H9 (cell line): Measurements from ENCODE around the gene CHRNB4. TPM values are rescaled to one million over a fixed set of nuclear protein-coding genes. Genes with fewer than 3 reads are reported as not detected.

Experiments
- DNase-seq: peaks from one replicate; pipeline ENCODE4 v3.0.0-alpha.2; 2017
- H2AFZ ChIP-seq: one replicate; pipeline ENCODE4 v1.6.1; 2013; ENCODE audit warnings: mild to moderate bottlenecking, low read length, control low read depth, moderate library complexity
- H2AK5ac ChIP-seq: 2 replicates; pipeline ENCODE4 v1.6.1; 2013; ENCODE audit warnings: low read length, control low read depth, mixed read lengths; ENCODE audit not compliant: insufficient read length
- H2BK120ac ChIP-seq: one replicate; pipeline ENCODE4 v1.6.1; 2013; ENCODE audit warnings: low read depth, mild to moderate bottlenecking, low read length, control low read depth, inconsistent platforms; ENCODE audit not compliant: poor library complexity, severe bottlenecking
- H2BK12ac ChIP-seq: 2 replicates; pipeline ENCODE4 v1.6.1; 2013; ENCODE audit warnings: low read length, control low read depth, mixed read lengths, low read depth; ENCODE audit not compliant: insufficient read length
- H2BK15ac ChIP-seq: 2 replicates; pipeline ENCODE4 v1.6.1; 2013; ENCODE audit warnings: low read depth, low read length, control low read depth
- H2BK20ac ChIP-seq: one replicate; pipeline ENCODE4 v1.6.1; 2013; ENCODE audit warnings: low read depth, mild to moderate bottlenecking, low read length, control low read depth, inconsistent platforms; ENCODE audit not compliant: poor library complexity, severe bottlenecking
- H2BK5ac ChIP-seq: 2 replicates; pipeline ENCODE4 v1.6.1; 2013; ENCODE audit warnings: low read length, control low read depth, mixed read lengths; ENCODE audit not compliant: insufficient read length
- H3K14ac ChIP-seq: 2 replicates; pipeline ENCODE4 v1.6.1; 2013; ENCODE audit warnings: low read length, control low read depth; ENCODE audit not compliant: insufficient read depth
- H3K18ac ChIP-seq: 2 replicates; pipeline ENCODE4 v1.6.1; 2013; ENCODE audit warnings: low read depth, mild to moderate bottlenecking, mixed read lengths, low read length, control low read depth; ENCODE audit not compliant: insufficient read length
- H3K23ac ChIP-seq: 2 replicates; pipeline ENCODE4 v1.6.1; 2013; ENCODE audit warnings: low read length, control low read depth, mixed read lengths, low read depth; ENCODE audit not compliant: insufficient read length
- H3K23me2 ChIP-seq: 2 replicates; pipeline ENCODE4 v1.6.1; 2013; ENCODE audit warnings: low read depth, mild to moderate bottlenecking, mixed read lengths, low read length, control low read depth; ENCODE audit not compliant: insufficient read length, poor library complexity, severe bottlenecking
- H3K27ac ChIP-seq: 2 replicates; pipeline ENCODE4 v1.5.1; 2013; ENCODE audit warnings: low read length, control low read depth, mixed read lengths, low read depth; ENCODE audit not compliant: insufficient read length
- H3K27me3 ChIP-seq: 2 replicates; pipeline ENCODE4 v1.6.1; 2013; ENCODE audit warnings: low read length, control low read depth, inconsistent platforms; ENCODE audit not compliant: insufficient read depth
- H3K4ac ChIP-seq: 2 replicates; pipeline ENCODE4 v1.6.1; 2013; ENCODE audit warnings: low read depth, mild to moderate bottlenecking, control low read depth, inconsistent platforms, low read length, moderate library complexity
- H3K4me1 ChIP-seq: 2 replicates; pipeline ENCODE4 v1.6.1; 2013; ENCODE audit warnings: low read length, control low read depth, inconsistent platforms; ENCODE audit not compliant: insufficient read depth
- H3K4me2 ChIP-seq: 2 replicates; pipeline ENCODE4 v1.6.1; 2013; ENCODE audit warnings: low read length, control low read depth, mixed read lengths; ENCODE audit not compliant: insufficient read length, insufficient read depth
- H3K56ac ChIP-seq: 2 replicates; pipeline ENCODE4 v1.6.1; 2013; ENCODE audit warnings: low read depth, mild to moderate bottlenecking, mixed read lengths, low read length, control low read depth; ENCODE audit not compliant: insufficient read length
- H3K79me1 ChIP-seq: 2 replicates; pipeline ENCODE4 v1.6.1; 2013; ENCODE audit warnings: low read depth, mild to moderate bottlenecking, moderate library complexity, low read length, control low read depth, inconsistent platforms; ENCODE audit not compliant: insufficient read depth, poor library complexity, severe bottlenecking
- H3K79me2 ChIP-seq: 2 replicates; pipeline ENCODE4 v1.6.1; 2013; ENCODE audit warnings: low read length, control low read depth, inconsistent platforms; ENCODE audit not compliant: insufficient read depth
- H3K9ac ChIP-seq: 2 replicates; pipeline ENCODE4 v1.6.1; 2013; ENCODE audit warnings: low read length, control low read depth, mixed read lengths; ENCODE audit not compliant: insufficient read length; ENCODE audit errors: extremely low read depth
- H3K9me3 ChIP-seq: one replicate; pipeline ENCODE4 v1.6.1; 2013; ENCODE audit warnings: low read depth, low read length, inconsistent platforms; ENCODE audit not compliant: control insufficient read depth
- H3T11ph ChIP-seq: one replicate; pipeline ENCODE4 v1.6.1; 2013; ENCODE audit warnings: mild to moderate bottlenecking, low read length, control low read depth, inconsistent platforms
- H4K20me1 ChIP-seq: one replicate; pipeline ENCODE4 v1.6.1; 2013; ENCODE audit not compliant: control insufficient read depth, insufficient read length, insufficient read depth
- H4K5ac ChIP-seq: 2 replicates; pipeline ENCODE4 v1.6.1; 2013; ENCODE audit warnings: low read depth, mild to moderate bottlenecking, mixed read lengths, low read length, control low read depth; ENCODE audit not compliant: insufficient read length
- H4K8ac ChIP-seq: replicated peaks from 2 replicates; pipeline ENCODE4 v1.6.1; 2013; ENCODE audit warnings: low read length, control low read depth, mixed read lengths, low read depth; ENCODE audit not compliant: insufficient read length
- H4K91ac ChIP-seq: 2 replicates; pipeline ENCODE4 v1.6.1; 2013; ENCODE audit warnings: low read depth, mild to moderate bottlenecking, moderate library complexity, mixed read lengths, low read length, control low read depth; ENCODE audit not compliant: insufficient read length
- H3K27ac Mint-ChIP-seq, 3 experiments: 2 replicates in 2 of 3; 3 replicates in 1 of 3; pipeline ENCODE4 v1.8.0; 2020 to 2021; ENCODE audit warnings: mixed read lengths in 3 of 3, mild to moderate bottlenecking in 1 of 3, moderate library complexity in 1 of 3
- H3K27me3 Mint-ChIP-seq: 2 replicates; pipeline ENCODE4 v1.8.0; 2021; ENCODE audit warnings: low read depth, mild to moderate bottlenecking, moderate library complexity, mixed read lengths
- H3K36me3 Mint-ChIP-seq, 3 experiments: 2 replicates in 2 of 3; 3 replicates in 1 of 3; pipeline ENCODE4 v1.8.0; 2020 to 2021; ENCODE audit warnings: low read depth in 3 of 3, mixed read lengths in 3 of 3; ENCODE audit not compliant: insufficient read depth in 1 of 3
- H3K4me1 Mint-ChIP-seq, 2 experiments: 2 replicates each; pipeline ENCODE4 v1.8.0; 2020; ENCODE audit warnings: mixed read lengths in 2 of 2
- H3K4me3 Mint-ChIP-seq, 2 experiments: 2 replicates in 1 of 2; 3 replicates in 1 of 2; pipeline ENCODE4 v1.8.0; 2020 to 2021; ENCODE audit warnings: mild to moderate bottlenecking in 2 of 2, mixed read lengths in 2 of 2, moderate library complexity in 1 of 2
- H3K9me3 Mint-ChIP-seq, 2 experiments: 2 replicates in 1 of 2; 3 replicates in 1 of 2; pipeline ENCODE4 v1.8.0; 2020; ENCODE audit warnings: mild to moderate bottlenecking in 2 of 2, mixed read lengths in 2 of 2, moderate library complexity in 1 of 2
- CTCF ChIP-seq: fragments of 200-600 bp; sonication (generic); conservative IDR thresholded peaks from 3 replicates; pipeline ENCODE4 v1.8.0; 2021; ENCODE audit warnings: antibody characterized with exemption, mild to moderate bottlenecking
- WGBS: extraction: QIAGEN DNeasy Blood & Tissue Kit; methylation state at CpG from one replicate; pipeline ENCODE4 v1.1.7; 2013; ENCODE audit warnings: missing lambda C conversion rate, low lambda C conversion rate, mixed read lengths; ENCODE audit not compliant: insufficient read length; ENCODE audit errors: extremely low coverage; 5-methylcytosine and 5-hydroxymethylcytosine counted together
- total RNA-seq: library from RNA; stranded (reverse); gene quantifications from 2 replicates; pipeline ENCODE4 v1.2.1, GENCODE V29; 2021

CHRNB4 gene
- total RNA-seq, 1 experiment from 2014 or later, result 1.9 TPM

- Histone ChIP-seq H4K5ac (no peak overlapping the region), H3K9ac (no peak overlapping the region), H3K9me3 (no peaks in the 10 kb centered on the region), H2BK120ac (no peak overlapping the region), H3K27ac (no peak overlapping the region), H2AK5ac (no peak overlapping the region), H3K4me1 (no peaks in the 10 kb centered on the region), H3K14ac (no peak overlapping the region), H2BK20ac (no peak overlapping the region), H3K79me1 (no peaks in the 10 kb centered on the region), H2BK15ac (no peak overlapping the region), H3T11ph (no peak overlapping the region), H3K79me2 (no peaks in the 10 kb centered on the region), H3K18ac (no peak overlapping the region), H4K91ac (no peak overlapping the region), H4K20me1 (no peaks in the 10 kb centered on the region), H4K8ac (no peak overlapping the region), H3K27me3 (peaks cover 2% of the 10 kb centered on the region; the same call in 1 of the 2 replicates), H2AFZ (no peak overlapping the region), H2BK5ac (no peak overlapping the region), H3K4me2 (no peak overlapping the region), H2BK12ac (no peak overlapping the region), H3K23ac (no peak overlapping the region), H3K56ac (no peak overlapping the region), H3K23me2 (peaks cover 10% of the 10 kb centered on the region), H3K4ac (no peak overlapping the region)
- no CpG with 5 or more reads among the region's 17 CpGs for WGBS
- DNase-seq, result no peak
- peaks cover 6 to 7% of the 10 kb centered on the region in 2 experiments; a peak in 1 of 4 replicates for H3K4me1 Mint-ChIP-seq
- TF ChIP-seq CTCF, result no peak
- no peak overlapping the region for H3K4me3 Mint-ChIP-seq
- H3K27ac Mint-ChIP-seq, result no peak overlapping the region
- H3K9me3 Mint-ChIP-seq, result no peaks in the 10 kb centered on the region; a peak in 1 of 5 replicates
- peaks cover 56% of the 10 kb centered on the region for H3K27me3 Mint-ChIP-seq
- peaks cover 0 to 9% (median 4%) of the 10 kb centered on the region in 3 experiments; a peak in 2 of 7 replicates for H3K36me3 Mint-ChIP-seq
These were observed 16.1 kb downstream of the CHRNB4 start for GRCh38 chr15:78624651-78625590.
